Measurements from ENCODE around the gene PGM5. TPM values are rescaled to one million over a fixed set of nuclear protein-coding genes. Genes with fewer than 3 reads are reported as not detected.

PGM5 gene
- total RNA-seq, 1 experiment from 2014 or later, result not detected

- no peak overlapping the region for H2AFZ ChIP-seq
- intact Hi-C loops (cut with micrococcal nuclease; ENCODE audit: unreplicated experiment), result no loop called here
- ChIA-PET CTCF (no interaction called here), POLR2A (ENCODE audit: unreplicated experiment) (no interaction called here)
- H3K9me2 ChIP-seq (ENCODE audit: insufficient read depth), result no peaks in the 10 kb centered on the region
- H3K27ac ChIP-seq, result no peak overlapping the region
- BruUV-seq (replicated peaks), result no TSS peak
- TF ChIP-seq CTCF (conservative IDR thresholded peaks at IDR 0.05) (no peak), EZH2 (IDR thresholded peaks at IDR 0.05; ENCODE audit: low read depth) (no peak)
- H3K79me2 ChIP-seq (ENCODE audit: low read depth), result no peaks in the 10 kb centered on the region
- H3K4me1 ChIP-seq (replicated peaks; ENCODE audit: insufficient read depth), result no peaks in the 10 kb centered on the region
- H4K20me1 ChIP-seq (ENCODE audit: insufficient read depth), result no peaks in the 10 kb centered on the region
- 0 out of 2 replicates have a peak, but pooled peaks cover 12% of the 10 kb centered on the region for H3K27me3 ChIP-seq (ENCODE audit: insufficient read depth, low read depth)
- no peak for DNase-seq
- no peaks in the 10 kb centered on the region for H3F3A ChIP-seq (ENCODE audit: insufficient read depth, low read depth)
- no peak overlapping the region for H3K4me2 ChIP-seq
- H3K36me3 ChIP-seq (ENCODE audit: low read depth), result no peaks in the 10 kb centered on the region
- no peak overlapping the region for H3K4me3 ChIP-seq
- H3K9me3 ChIP-seq (ENCODE audit: insufficient read depth, low read depth), result no peaks in the 10 kb centered on the region
Observed at GRCh38 chr9:68548241-68548640, 191.8 kb downstream of the PGM5 start.

GRCh38 chr9:68551191-68551590 lies 194.8 kb downstream of the PGM5 start:
- intact Hi-C loops (cut with micrococcal nuclease; ENCODE audit: unreplicated experiment), result no loop called here
- Histone ChIP-seq H3K4me1 (replicated peaks; ENCODE audit: insufficient read depth) (no peaks in the 10 kb centered on the region), H3K4me3 (no peak overlapping the region), H3K9me3 (ENCODE audit: insufficient read depth, low read depth) (no peaks in the 10 kb centered on the region), H3F3A (ENCODE audit: insufficient read depth, low read depth) (no peaks in the 10 kb centered on the region), H4K20me1 (ENCODE audit: insufficient read depth) (no peaks in the 10 kb centered on the region), H2AFZ (no peak overlapping the region), H3K36me3 (ENCODE audit: low read depth) (no peaks in the 10 kb centered on the region), H3K79me2 (ENCODE audit: low read depth) (no peaks in the 10 kb centered on the region), H3K4me2 (no peak overlapping the region), H3K27ac (no peak overlapping the region), H3K9me2 (ENCODE audit: insufficient read depth) (no peaks in the 10 kb centered on the region), H3K27me3 (ENCODE audit: insufficient read depth, low read depth) (0 out of 2 replicates have a peak, but pooled peaks cover 5% of the 10 kb centered on the region)
- CTCF ChIA-PET, result no interaction called here
- POLR2A ChIA-PET (ENCODE audit: unreplicated experiment), result no interaction called here
- TF ChIP-seq EZH2 (IDR thresholded peaks at IDR 0.05; ENCODE audit: low read depth) (no peak), CTCF (conservative IDR thresholded peaks at IDR 0.05) (no peak)
- DNase-seq, result no peak
- no TSS peak for BruUV-seq (replicated peaks)

- Histone ChIP-seq H3K9me2 (ENCODE audit: insufficient read depth) (no peaks in the 10 kb centered on the region), H4K20me1 (ENCODE audit: insufficient read depth) (no peaks in the 10 kb centered on the region), H2AFZ (no peak overlapping the region), H3K4me1 (replicated peaks; ENCODE audit: insufficient read depth) (no peaks in the 10 kb centered on the region), H3K4me3 (no peak overlapping the region), H3K27me3 (ENCODE audit: insufficient read depth, low read depth) (0 out of 2 replicates have a peak, but pooled peaks cover 7% of the 10 kb centered on the region), H3K4me2 (no peak overlapping the region), H3K79me2 (ENCODE audit: low read depth) (no peaks in the 10 kb centered on the region), H3K36me3 (ENCODE audit: low read depth) (no peaks in the 10 kb centered on the region), H3F3A (ENCODE audit: insufficient read depth, low read depth) (no peaks in the 10 kb centered on the region), H3K27ac (no peak overlapping the region), H3K9me3 (ENCODE audit: insufficient read depth, low read depth) (no peaks in the 10 kb centered on the region)
- TF ChIP-seq EZH2 (IDR thresholded peaks at IDR 0.05; ENCODE audit: low read depth) (no peak), CTCF (conservative IDR thresholded peaks at IDR 0.05) (no peak)
- POLR2A ChIA-PET (ENCODE audit: unreplicated experiment), result no interaction called here
- intact Hi-C loops (cut with micrococcal nuclease; ENCODE audit: unreplicated experiment), result no loop called here
- DNase-seq, result peak in 1 of 2 experiments; percentile 37
- CTCF ChIA-PET, result no interaction called here
- no TSS peak for BruUV-seq (replicated peaks)
Observed at GRCh38 chr9:68552700-68553476, 196.5 kb downstream of the PGM5 start.
